Neutrophil (primary cell): ENCODE results near the gene MBNL2.
"Not testable (repeated sequence)": the region's sequence is repeated elsewhere in the genome, so short reads cannot be mapped to it uniquely, and the experiment has no call there.

ENCODE experiments used
- H3K27ac ChIP-seq: fragments of 200-600 bp; sonication (generic); 2 replicates; pipeline ENCODE4 v1.5.1; 2016; ENCODE audit warnings: mild to moderate bottlenecking, moderate library complexity
- H3K27me3 ChIP-seq: fragments of 200-600 bp; sonication (generic); 2 replicates; pipeline ENCODE4 v1.6.0; 2016; ENCODE audit warnings: mild to moderate bottlenecking
- H3K36me3 ChIP-seq: fragments of 200-600 bp; sonication (generic); 2 replicates; pipeline ENCODE4 v1.5.1; 2017
- H3K4me1 ChIP-seq, 2 experiments: fragments of 200-600 bp in 1 of 2; sonication (generic) in 1 of 2; 1 replicate in 1 of 2; 2 replicates in 1 of 2; pipeline versions ENCODE4 v1.5.1 to v1.6.1; 2013 to 2016; ENCODE audit warnings: low read depth in 1 of 2, low read length in 1 of 2, mild to moderate bottlenecking in 1 of 2, moderate library complexity in 1 of 2; ENCODE audit not compliant: control insufficient read depth in 1 of 2, insufficient read depth in 1 of 2
- H3K4me3 ChIP-seq, 2 experiments: fragments of 200-600 bp in 1 of 2; sonication (generic) in 1 of 2; 1 replicate in 1 of 2; 2 replicates in 1 of 2; pipeline ENCODE4 v1.5.1; 2013 to 2016; ENCODE audit warnings: low read depth in 1 of 2, low read length in 1 of 2, mild to moderate bottlenecking in 1 of 2, moderate library complexity in 1 of 2
- H3K9me3 ChIP-seq: fragments of 200-600 bp; sonication (generic); 2 replicates; pipeline ENCODE4 v1.5.1; 2016
- CTCF ChIP-seq: fragments of 200-600 bp; sonication (generic); IDR thresholded peaks from 2 replicates; pipeline ENCODE4 v1.5.1; 2016; ENCODE audit warnings: antibody characterized with exemption

Gene MBNL2

GRCh38 chr13:97200081-97200942, 21.8 kb upstream of the MBNL2 start:
- Histone ChIP-seq H3K9me3 (no peaks in the 10 kb centered on the region), H3K4me1 (no peaks in the 10 kb centered on the region), H3K36me3 (no peaks in the 10 kb centered on the region), H3K27me3 (peaks cover 78% of the 10 kb centered on the region), H3K4me3 (no peak overlapping the region), H3K27ac (no peak overlapping the region)
- no peak for TF ChIP-seq CTCF

DNA sequence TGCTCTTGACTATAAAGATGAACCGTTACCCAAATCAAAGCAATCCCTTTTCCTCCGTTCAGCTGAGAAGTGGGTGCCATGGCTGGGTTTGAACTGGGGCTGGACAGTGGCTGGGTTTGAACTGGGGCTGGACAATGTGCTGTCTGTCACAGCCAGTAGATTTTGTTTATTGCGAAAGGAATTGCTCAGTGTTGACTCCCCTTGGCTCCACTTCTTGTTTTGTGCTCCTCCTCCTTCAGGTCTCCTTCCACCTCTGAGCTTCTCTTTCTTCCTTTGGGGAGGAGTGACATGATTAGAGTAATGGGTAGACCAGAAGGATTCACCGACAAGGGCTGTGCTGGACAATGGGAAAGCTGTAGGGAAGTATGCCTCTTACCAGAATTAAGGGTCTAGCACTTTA, 19.4 kb upstream of the MBNL2 start:
- Histone ChIP-seq H3K4me3 (no peak overlapping the region), H3K27ac (no peak overlapping the region), H3K9me3 (no peaks in the 10 kb centered on the region), H3K4me1 (no peaks in the 10 kb centered on the region), H3K36me3 (no peaks in the 10 kb centered on the region), H3K27me3 (peaks cover 88% of the 10 kb centered on the region)
- TF ChIP-seq CTCF = no peak

DNA sequence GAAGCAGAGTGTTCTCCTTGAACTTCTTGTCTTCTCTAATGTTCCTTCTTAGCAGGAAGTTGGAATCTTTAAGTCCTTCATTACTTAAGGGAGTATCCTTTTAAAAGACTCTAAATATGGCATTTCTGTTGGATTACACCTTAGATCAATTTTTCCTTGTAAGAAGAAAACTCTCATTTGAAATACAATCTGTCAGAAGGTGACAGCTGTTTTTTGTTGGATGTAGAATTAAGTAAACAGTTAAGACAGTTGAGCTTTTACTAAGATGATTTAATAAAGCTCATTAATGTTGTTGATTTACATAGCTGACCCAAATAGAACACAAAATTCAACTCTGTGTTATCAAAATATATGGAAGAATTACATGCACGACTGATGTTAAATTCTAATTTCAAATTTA, 16.7 kb upstream of the MBNL2 start:
- H3K27me3 ChIP-seq = peaks cover 90% of the 10 kb centered on the region
- no peak for TF ChIP-seq CTCF

DNA sequence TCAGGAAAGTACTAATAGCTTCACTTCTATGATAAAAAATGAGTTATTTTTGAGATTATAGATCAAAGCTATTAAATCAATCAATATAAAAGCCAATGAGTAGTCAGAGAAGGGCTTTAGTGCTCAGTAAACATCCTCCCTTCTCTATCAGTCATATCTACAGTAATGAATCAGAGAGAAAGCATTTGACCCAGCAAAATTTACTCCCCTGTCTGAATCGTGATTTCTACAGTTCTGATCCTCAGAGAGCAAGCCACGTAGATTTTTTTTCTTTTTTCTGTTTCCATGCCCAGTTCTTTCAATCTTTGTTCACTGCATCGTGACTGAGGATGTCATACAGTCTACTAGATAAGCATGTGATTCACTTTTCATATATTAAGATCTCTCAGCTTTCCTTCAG, 16.2 kb upstream of the MBNL2 start:
- no peak for TF ChIP-seq CTCF
- Histone ChIP-seq H3K9me3 (no peaks in the 10 kb centered on the region), H3K36me3 (no peaks in the 10 kb centered on the region), H3K4me3 (no peak overlapping the region), H3K27ac (no peak overlapping the region), H3K27me3 (peaks cover 89% of the 10 kb centered on the region), H3K4me1 (peaks cover 0 to 5% of the 10 kb centered on the region in 2 experiments)

More for the DNA sequence above, 16.7 kb upstream of the MBNL2 start:
- H3K9me3 ChIP-seq = no peaks in the 10 kb centered on the region
- peaks cover 0 to 5% of the 10 kb centered on the region in 2 experiments for H3K4me1 ChIP-seq
- H3K27ac ChIP-seq = no peak overlapping the region
- H3K4me3 ChIP-seq = no peak overlapping the region
- H3K36me3 ChIP-seq = no peaks in the 10 kb centered on the region

- not testable (repeated sequence) for H3K27ac ChIP-seq, H3K4me3 ChIP-seq, H3K4me1 ChIP-seq, H3K36me3 ChIP-seq, H3K9me3 ChIP-seq
- H3K27me3 ChIP-seq = peaks cover 90% of the 10 kb centered on the region
Observed at GRCh38 chr13:97207252-97207651, 14.9 kb upstream of the MBNL2 start.

DNA sequence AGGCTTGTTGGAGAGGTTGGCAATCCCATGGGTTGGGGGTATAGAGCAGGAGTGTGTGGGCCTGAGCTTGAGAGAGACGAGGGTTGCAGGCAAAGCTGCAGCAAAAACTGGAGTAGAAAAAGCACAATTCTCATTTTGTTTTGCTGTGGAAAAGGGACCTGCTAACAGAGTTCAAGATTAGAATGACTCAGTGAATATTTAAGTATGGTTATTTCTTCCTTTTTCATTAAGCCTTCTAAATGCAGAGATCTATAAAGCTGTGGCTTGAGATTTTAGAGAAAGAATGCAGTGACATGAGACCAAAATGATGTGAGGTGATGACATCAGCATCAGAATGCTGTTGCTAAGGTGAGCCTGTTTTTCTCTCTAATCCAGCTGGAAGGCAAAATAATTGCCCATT, 10.8 kb upstream of the MBNL2 start:
- H3K27me3 ChIP-seq = peaks cover 95% of the 10 kb centered on the region
- no peaks in the 10 kb centered on the region for H3K9me3 ChIP-seq
- H3K4me3 ChIP-seq = no peak overlapping the region
- TF ChIP-seq CTCF = no peak
- no peaks in the 10 kb centered on the region for H3K36me3 ChIP-seq
- H3K27ac ChIP-seq = no peak overlapping the region
- H3K4me1 ChIP-seq = peaks cover 0 to 5% of the 10 kb centered on the region in 2 experiments
